SK-N-SH treated with all-trans-retinoic acid at 6 μM for 48 hours (cell line): Measurements from ENCODE around the gene MMP17.

ENCODE experiments used
- CSDC2 ChIP-seq: fragments of 250-450 bp; sonication (Bioruptor Pico); IDR thresholded peaks from 2 replicates; pipeline ENCODE4 v1.5.0; 2020; ENCODE audit warnings: mild to moderate bottlenecking, moderate library complexity
- PPARA ChIP-seq: fragments of 250-450 bp; sonication (Bioruptor Pico); IDR thresholded peaks from 2 replicates; pipeline ENCODE4 v1.5.0; 2020; ENCODE audit warnings: mild to moderate bottlenecking, borderline replicate concordance
- RARB ChIP-seq: fragments of 250-450 bp; sonication (Bioruptor Pico); IDR thresholded peaks from 2 replicates; pipeline ENCODE4 v1.8.0; 2021; ENCODE audit warnings: mild to moderate bottlenecking, moderate library complexity
- TOX ChIP-seq: fragments of 250-450 bp; sonication (Bioruptor Pico); IDR thresholded peaks from 2 replicates; pipeline ENCODE4 v1.8.0; 2021; ENCODE audit warnings: mild to moderate bottlenecking, moderate library complexity, borderline replicate concordance
- TF ChIP-seq, protein P1 (sequence below): fragments of 250-450 bp; sonication (Bioruptor Pico); IDR thresholded peaks from 2 replicates; pipeline ENCODE4 v1.5.1; 2020; ENCODE audit warnings: low read depth, mild to moderate bottlenecking, moderate library complexity
- TF ChIP-seq, protein P2 (sequence below): fragments of 250-450 bp; sonication (Bioruptor Pico); IDR thresholded peaks from 2 replicates; pipeline ENCODE4 v1.8.0; 2020; ENCODE audit warnings: mild to moderate bottlenecking, moderate library complexity, borderline replicate concordance

DNA sequence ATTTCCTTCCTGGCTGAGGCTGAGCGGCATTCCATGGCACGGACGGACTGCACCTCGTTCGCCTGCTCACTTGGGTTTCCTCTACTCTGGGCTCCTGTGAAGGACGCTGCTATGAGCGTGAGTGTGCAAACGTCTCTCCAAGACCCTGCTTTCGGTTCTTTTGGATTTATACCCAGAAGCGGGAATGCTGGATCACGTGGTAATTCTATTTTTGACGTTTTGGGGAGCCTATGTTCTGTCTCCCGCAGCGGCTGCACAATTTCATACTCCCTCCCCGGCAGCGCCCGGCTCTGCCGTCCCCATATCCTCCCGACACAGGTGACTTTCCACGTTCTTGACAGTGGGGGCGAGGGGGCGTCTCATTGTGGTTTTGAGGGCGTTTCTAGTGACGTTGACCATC lies 20.6 kb downstream of the MMP17 start:
- TF ChIP-seq, protein P1, sequence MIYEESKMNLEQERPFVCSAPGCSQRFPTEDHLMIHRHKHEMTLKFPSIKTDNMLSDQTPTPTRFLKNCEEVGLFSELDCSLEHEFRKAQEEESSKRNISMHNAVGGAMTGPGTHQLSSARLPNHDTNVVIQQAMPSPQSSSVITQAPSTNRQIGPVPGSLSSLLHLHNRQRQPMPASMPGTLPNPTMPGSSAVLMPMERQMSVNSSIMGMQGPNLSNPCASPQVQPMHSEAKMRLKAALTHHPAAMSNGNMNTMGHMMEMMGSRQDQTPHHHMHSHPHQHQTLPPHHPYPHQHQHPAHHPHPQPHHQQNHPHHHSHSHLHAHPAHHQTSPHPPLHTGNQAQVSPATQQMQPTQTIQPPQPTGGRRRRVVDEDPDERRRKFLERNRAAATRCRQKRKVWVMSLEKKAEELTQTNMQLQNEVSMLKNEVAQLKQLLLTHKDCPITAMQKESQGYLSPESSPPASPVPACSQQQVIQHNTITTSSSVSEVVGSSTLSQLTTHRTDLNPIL (CRISPR knock-in tag): no peak
- TF ChIP-seq, protein P2, sequence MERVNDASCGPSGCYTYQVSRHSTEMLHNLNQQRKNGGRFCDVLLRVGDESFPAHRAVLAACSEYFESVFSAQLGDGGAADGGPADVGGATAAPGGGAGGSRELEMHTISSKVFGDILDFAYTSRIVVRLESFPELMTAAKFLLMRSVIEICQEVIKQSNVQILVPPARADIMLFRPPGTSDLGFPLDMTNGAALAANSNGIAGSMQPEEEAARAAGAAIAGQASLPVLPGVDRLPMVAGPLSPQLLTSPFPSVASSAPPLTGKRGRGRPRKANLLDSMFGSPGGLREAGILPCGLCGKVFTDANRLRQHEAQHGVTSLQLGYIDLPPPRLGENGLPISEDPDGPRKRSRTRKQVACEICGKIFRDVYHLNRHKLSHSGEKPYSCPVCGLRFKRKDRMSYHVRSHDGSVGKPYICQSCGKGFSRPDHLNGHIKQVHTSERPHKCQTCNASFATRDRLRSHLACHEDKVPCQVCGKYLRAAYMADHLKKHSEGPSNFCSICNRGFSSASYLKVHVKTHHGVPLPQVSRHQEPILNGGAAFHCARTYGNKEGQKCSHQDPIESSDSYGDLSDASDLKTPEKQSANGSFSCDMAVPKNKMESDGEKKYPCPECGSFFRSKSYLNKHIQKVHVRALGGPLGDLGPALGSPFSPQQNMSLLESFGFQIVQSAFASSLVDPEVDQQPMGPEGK (CRISPR knock-in tag): no peak
- no peak for TF ChIP-seq PPARA
- no peak for TF ChIP-seq CSDC2 (CRISPR knock-in tag)
- TF ChIP-seq TOX (CRISPR knock-in tag): no peak
- no peak for TF ChIP-seq RARB
